ENCODE measurements around the gene SLC6A19. TPM values are rescaled to one million over a fixed set of nuclear protein-coding genes. Genes with fewer than 3 reads are reported as not detected.

SLC6A19 gene
- total and polyA plus RNA-seq, 2 donors (not counting 1 experiment from before 2014, with no cell fraction given), result not detected

GRCh38 chr5:1212271-1212670 lies 10.9 kb downstream of the SLC6A19 start:
- H4K20me1 ChIP-seq (ENCODE audit: control insufficient read depth, insufficient read depth, low read length, poor library complexity, severe bottlenecking), result no peaks in the 10 kb centered on the region
- H3K36me3 ChIP-seq (replicated peaks in 1 of 2; ENCODE audit: control extremely low read depth in 1 of 2, control insufficient read depth in 1 of 2, extremely low read depth in 1 of 2, insufficient read depth in 2 of 2, low read length in 1 of 2), result no peaks in the 10 kb centered on the region
- H3K4me1 Mint-ChIP-seq, result no peaks in the 10 kb centered on the region
- 91% methylated on average over 20 of the region's 20 CpGs for WGBS (ENCODE audit: insufficient coverage)
- ATAC-seq (ENCODE audit: low read depth) (no peak), DNase-seq (no peak)
- H3K9me3 Mint-ChIP-seq (ENCODE audit: insufficient read depth), result no peaks in the 10 kb centered on the region
- H3K4me3 ChIP-seq (ENCODE audit: control extremely low read depth in 1 of 5, extremely low read depth in 1 of 5, insufficient read depth in 1 of 5, low read depth in 2 of 5, low read length in 4 of 5), result no peak overlapping the region
- no peak overlapping the region for H2AFZ ChIP-seq (ENCODE audit: insufficient read depth, low read depth, low read length, poor library complexity, severe bottlenecking)
- no peak overlapping the region for H3K4me2 ChIP-seq (replicated peaks; ENCODE audit: low read depth, low read length, poor library complexity, severe bottlenecking)
- H3K9ac ChIP-seq (ENCODE audit: low read length), result no peak overlapping the region
- peaks cover 4% of the 10 kb centered on the region for H3K27me3 Mint-ChIP-seq
- H3K9me3 ChIP-seq (ENCODE audit: control extremely low read depth in 1 of 3, control insufficient read depth in 2 of 3, insufficient read depth in 1 of 3, low read length in 2 of 3), result peaks cover 0 to 28% (median 0%) of the 10 kb centered on the region in 3 donors
- no peak overlapping the region for H3K4me3 Mint-ChIP-seq
- no peaks in the 10 kb centered on the region for H3K27me3 ChIP-seq (replicated peaks in 1 of 4; ENCODE audit: control extremely low read depth in 1 of 4, control insufficient read depth in 3 of 4, insufficient read depth in 4 of 4, low read length in 3 of 4)
- POLR2A ChIA-PET, result no interaction called here
- no peaks in the 10 kb centered on the region for H3K79me2 ChIP-seq (ENCODE audit: control insufficient read depth, insufficient read depth, low read length)
- H3K27ac ChIP-seq (ENCODE audit: low read length in 2 of 2), result no peak overlapping the region
- CTCF ChIA-PET, result no interaction called here
- no peaks in the 10 kb centered on the region for H3K4me1 ChIP-seq (ENCODE audit: control insufficient read depth in 2 of 2, insufficient read depth in 2 of 2, low read length in 2 of 2)
- intact Hi-C loops (cut with micrococcal nuclease), result no loop called here
- H3K27ac Mint-ChIP-seq, result no peak overlapping the region
- TF ChIP-seq CTCF (IDR thresholded peaks at IDR 0.05) (no peak), EZH2 (IDR thresholded peaks at IDR 0.05; ENCODE audit: borderline replicate concordance, insufficient read depth, low read depth, low read length, poor library complexity, severe bottlenecking) (no peak)

- no peaks in the 10 kb centered on the region for H3K4me1 Mint-ChIP-seq
- 84% methylated on average over 6 of the region's 18 CpGs for WGBS (ENCODE audit: insufficient coverage)
- peaks cover 4% of the 10 kb centered on the region for H3K27me3 Mint-ChIP-seq
- DNase-seq (no peak), ATAC-seq (ENCODE audit: low read depth) (no peak)
- TF ChIP-seq CTCF (IDR thresholded peaks at IDR 0.05) (no peak), EZH2 (IDR thresholded peaks at IDR 0.05; ENCODE audit: borderline replicate concordance, insufficient read depth, low read depth, low read length, poor library complexity, severe bottlenecking) (no peak)
- H2AFZ ChIP-seq (ENCODE audit: insufficient read depth, low read depth, low read length, poor library complexity, severe bottlenecking), result no peak overlapping the region
- no peak overlapping the region for H3K9ac ChIP-seq (ENCODE audit: low read length)
- no peak overlapping the region for H3K4me3 Mint-ChIP-seq
- H3K27me3 ChIP-seq (replicated peaks in 1 of 4; ENCODE audit: control extremely low read depth in 1 of 4, control insufficient read depth in 3 of 4, insufficient read depth in 4 of 4, low read length in 3 of 4), result no peaks in the 10 kb centered on the region
- H3K9me3 Mint-ChIP-seq (ENCODE audit: insufficient read depth), result no peaks in the 10 kb centered on the region
- H3K9me3 ChIP-seq (ENCODE audit: control extremely low read depth in 1 of 3, control insufficient read depth in 2 of 3, insufficient read depth in 1 of 3, low read length in 2 of 3), result peaks cover 0 to 28% (median 0%) of the 10 kb centered on the region in 3 donors
- H3K27ac ChIP-seq (ENCODE audit: low read length in 2 of 2), result no peak overlapping the region
- intact Hi-C loops (cut with micrococcal nuclease), result no loop called here
- H3K4me3 ChIP-seq (ENCODE audit: control extremely low read depth in 1 of 5, extremely low read depth in 1 of 5, insufficient read depth in 1 of 5, low read depth in 2 of 5, low read length in 4 of 5), result no peak overlapping the region
- no peaks in the 10 kb centered on the region for H4K20me1 ChIP-seq (ENCODE audit: control insufficient read depth, insufficient read depth, low read length, poor library complexity, severe bottlenecking)
- no peak overlapping the region for H3K4me2 ChIP-seq (replicated peaks; ENCODE audit: low read depth, low read length, poor library complexity, severe bottlenecking)
- POLR2A ChIA-PET, result no interaction called here
- H3K36me3 ChIP-seq (replicated peaks in 1 of 2; ENCODE audit: control extremely low read depth in 1 of 2, control insufficient read depth in 1 of 2, extremely low read depth in 1 of 2, insufficient read depth in 2 of 2, low read length in 1 of 2), result no peaks in the 10 kb centered on the region
- CTCF ChIA-PET, result no interaction called here
- H3K27ac Mint-ChIP-seq, result no peak overlapping the region
- H3K4me1 ChIP-seq (ENCODE audit: control insufficient read depth in 2 of 2, insufficient read depth in 2 of 2, low read length in 2 of 2), result no peaks in the 10 kb centered on the region
- H3K79me2 ChIP-seq (ENCODE audit: control insufficient read depth, insufficient read depth, low read length), result no peaks in the 10 kb centered on the region
Measured at GRCh38 chr5:1212881-1213280, 11.5 kb downstream of the SLC6A19 start.

All from B cell (primary cell).